Smooth muscle cell of the brain vasculature (primary cell): ENCODE measurements around the gene CD38.

Experiments used
- DNase-seq: peaks from one replicate; pipeline ENCODE4 v3.0.0-alpha.2; 2012; ENCODE audit warnings: low read depth, low spot score

CD38 gene

GRCh38 chr4:15897577-15897976 is 119.4 kb downstream of the CD38 start:
- DNase-seq = no peak

GRCh38 chr4:15898902-15899301 is 120.8 kb downstream of the CD38 start:
- DNase-seq = no peak

GRCh38 chr4:15899511-15899910 is 121.4 kb downstream of the CD38 start:
- DNase-seq = no peak

- DNase-seq = no peak
Observed at GRCh38 chr4:15901007-15901406, 122.9 kb downstream of the CD38 start.

GRCh38 chr4:15901998-15902397 is 123.9 kb downstream of the CD38 start:
- no peak for DNase-seq

- no peak for DNase-seq
Observed at GRCh38 chr4:15902746-15903145, 124.6 kb downstream of the CD38 start.
